Stimulated activated CD4-positive, alpha-beta T cell treated with anti-CD3 and anti-CD28 coated beads, Interleukin-4, amount 100 ng/mL, for 4 hours (primary cell): ENCODE measurements around the gene RIC8B.

Source experiments
- DNase-seq, 2 experiments: peaks; one replicate each; pipeline ENCODE4 v3.0.0-alpha.2; 2020

Gene RIC8B

GRCh38 chr12:106774005-106774807, at the start of gene RIC8B:
RIC8B (plus strand) TSS chr12:106774682; CDS start chr12:106774746, 64 bp downstream.
- DNase-seq: peak; percentile 76 to 85

GRCh38 chr12:106724934-106725333, 49.5 kb upstream of the RIC8B start:
- DNase-seq: no peak

- DNase-seq: peak in 1 of 2 experiments; percentile 5
Measured at GRCh38 chr12:106726603-106727202, 47.8 kb upstream of the RIC8B start.

- DNase-seq: no peak
Measured at GRCh38 chr12:106729611-106730010, 44.9 kb upstream of the RIC8B start.

GRCh38 chr12:106732890-106733289, 41.6 kb upstream of the RIC8B start:
- no peak for DNase-seq

GRCh38 chr12:106733660-106734059, 40.8 kb upstream of the RIC8B start:
- no peak for DNase-seq

GRCh38 chr12:106736051-106736957, 38.2 kb upstream of the RIC8B start:
- DNase-seq: peak in 1 of 2 experiments; percentile 11

GRCh38 chr12:106739318-106739717, 35.2 kb upstream of the RIC8B start:
- DNase-seq: no peak

- DNase-seq: no peak
Measured at GRCh38 chr12:106739815-106740530, 34.5 kb upstream of the RIC8B start.

GRCh38 chr12:106740818-106741217, 33.7 kb upstream of the RIC8B start:
- DNase-seq: no peak

- DNase-seq: no peak
Measured at GRCh38 chr12:106741247-106741646, 33.2 kb upstream of the RIC8B start.

- DNase-seq: no peak
Measured at GRCh38 chr12:106743270-106743988, 31.1 kb upstream of the RIC8B start.

- DNase-seq: no peak
Measured at GRCh38 chr12:106744600-106744999, 29.9 kb upstream of the RIC8B start.

GRCh38 chr12:106745181-106745745, 29.2 kb upstream of the RIC8B start:
- DNase-seq: no peak

- peak in 1 of 2 experiments; percentile 25 for DNase-seq
Measured at GRCh38 chr12:106747973-106748436, 26.5 kb upstream of the RIC8B start.

GRCh38 chr12:106750524-106750923, 24.0 kb upstream of the RIC8B start:
- DNase-seq: no peak

GRCh38 chr12:106753526-106753925, 21.0 kb upstream of the RIC8B start:
- peak; percentile 37 to 73 for DNase-seq

GRCh38 chr12:106754331-106754730, 20.2 kb upstream of the RIC8B start:
- DNase-seq: no peak

GRCh38 chr12:106757623-106758348, 16.7 kb upstream of the RIC8B start:
- DNase-seq: no peak

- no peak for DNase-seq
Measured at GRCh38 chr12:106758349-106759110, 16.0 kb upstream of the RIC8B start.
